PC-9 (cell line): Measurements from ENCODE around the gene OSBPL3.

ENCODE experiments used
- EZH2 ChIP-seq: fragments of 200-600 bp; sonication (generic); IDR thresholded peaks from 2 replicates; pipeline ENCODE4 v1.8.0; 2017; ENCODE audit warnings: antibody characterized with exemption, low read depth
- TF ChIP-seq, protein P1 (sequence below): fragments of 200-600 bp; sonication (generic); conservative IDR thresholded peaks from 2 replicates; pipeline ENCODE4 v1.6.1; 2017; ENCODE audit warnings: mixed run types, antibody characterized with exemption, mild to moderate bottlenecking, moderate library complexity

DNA sequence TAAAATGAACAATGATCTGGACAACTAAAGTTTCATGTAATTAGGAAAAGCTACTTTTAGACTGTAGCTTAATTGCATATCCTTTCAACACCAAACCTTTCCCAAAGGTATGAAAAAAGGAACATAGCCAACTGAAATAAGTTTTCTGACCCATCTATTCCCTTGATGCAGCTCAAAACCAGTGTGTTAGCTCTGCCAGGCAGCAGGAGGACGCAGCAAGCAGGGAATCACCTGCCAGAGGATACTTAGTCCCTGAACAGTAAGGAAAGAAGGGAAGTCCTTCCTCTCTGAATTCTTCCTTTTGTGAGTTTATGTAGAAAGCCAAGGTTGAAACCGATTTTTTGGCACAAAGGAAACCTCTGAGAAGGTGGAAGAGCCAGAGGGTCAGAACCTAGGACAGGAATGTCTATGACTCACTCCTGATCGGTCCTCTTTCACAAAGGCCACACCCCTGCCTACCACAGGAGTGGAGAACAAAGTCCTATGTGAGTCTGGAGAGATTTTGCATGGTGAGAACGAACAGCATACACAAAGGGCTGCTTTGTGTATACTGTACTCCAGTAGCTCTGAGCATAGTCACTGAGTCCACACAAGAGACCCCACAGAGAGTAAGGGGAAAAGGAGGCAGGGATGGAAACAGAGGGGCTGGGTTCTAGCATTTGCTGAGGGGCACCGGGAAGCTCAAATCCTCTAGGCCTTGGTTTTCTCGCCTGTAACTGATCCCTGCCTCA lies 153.9 kb downstream of the OSBPL3 start:
- TF ChIP-seq, protein P1, sequence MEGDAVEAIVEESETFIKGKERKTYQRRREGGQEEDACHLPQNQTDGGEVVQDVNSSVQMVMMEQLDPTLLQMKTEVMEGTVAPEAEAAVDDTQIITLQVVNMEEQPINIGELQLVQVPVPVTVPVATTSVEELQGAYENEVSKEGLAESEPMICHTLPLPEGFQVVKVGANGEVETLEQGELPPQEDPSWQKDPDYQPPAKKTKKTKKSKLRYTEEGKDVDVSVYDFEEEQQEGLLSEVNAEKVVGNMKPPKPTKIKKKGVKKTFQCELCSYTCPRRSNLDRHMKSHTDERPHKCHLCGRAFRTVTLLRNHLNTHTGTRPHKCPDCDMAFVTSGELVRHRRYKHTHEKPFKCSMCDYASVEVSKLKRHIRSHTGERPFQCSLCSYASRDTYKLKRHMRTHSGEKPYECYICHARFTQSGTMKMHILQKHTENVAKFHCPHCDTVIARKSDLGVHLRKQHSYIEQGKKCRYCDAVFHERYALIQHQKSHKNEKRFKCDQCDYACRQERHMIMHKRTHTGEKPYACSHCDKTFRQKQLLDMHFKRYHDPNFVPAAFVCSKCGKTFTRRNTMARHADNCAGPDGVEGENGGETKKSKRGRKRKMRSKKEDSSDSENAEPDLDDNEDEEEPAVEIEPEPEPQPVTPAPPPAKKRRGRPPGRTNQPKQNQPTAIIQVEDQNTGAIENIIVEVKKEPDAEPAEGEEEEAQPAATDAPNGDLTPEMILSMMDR: no peak
- TF ChIP-seq EZH2: no peak
